Suppressor macrophage treated with lipopolysaccharide for 1 hour (primary cell): ENCODE measurements around the gene GPAM.
"Not testable (repeated sequence)": the region's sequence is repeated elsewhere in the genome, so short reads cannot be mapped to it uniquely, and the experiment has no call there.

Experiments
- DNase-seq, 3 donors: peaks; one replicate each; pipeline ENCODE4 v3.0.0-alpha.2; 2020 to 2022

Gene GPAM

GRCh38 chr10:112183329-112184051 is at the start of gene GPAM:
TSS of gene GPAM (minus strand) at chr10:112183765. CDS start at chr10:112181784, 1,981 bp downstream.
- DNase-seq, result peak; percentile 95 to 98 (median 98)

GRCh38 chr10:112232670-112233069 is 49.1 kb upstream of the GPAM start:
- peak in 2 of 3 donors; percentile 12 to 16 for DNase-seq

- peak in 1 of 3 donors; percentile 4 for DNase-seq
Observed at GRCh38 chr10:112231602-112232400, 48.2 kb upstream of the GPAM start.

- DNase-seq, result no peak
Observed at GRCh38 chr10:112230325-112230988, 46.9 kb upstream of the GPAM start.

GRCh38 chr10:112229901-112230300 is 46.3 kb upstream of the GPAM start:
- DNase-seq, result no peak

- DNase-seq, result no peak
Observed at GRCh38 chr10:112229096-112229495, 45.5 kb upstream of the GPAM start.

GRCh38 chr10:112228366-112229088 is 45.0 kb upstream of the GPAM start:
- DNase-seq, result not testable (repeated sequence)

- DNase-seq, result no peak
Observed at GRCh38 chr10:112227331-112227987, 43.9 kb upstream of the GPAM start.

GRCh38 chr10:112226439-112227248 is 43.1 kb upstream of the GPAM start:
- DNase-seq, result no peak

- no peak for DNase-seq
Observed at GRCh38 chr10:112225771-112226438, 42.3 kb upstream of the GPAM start.

GRCh38 chr10:112224933-112225529 is 41.5 kb upstream of the GPAM start:
- DNase-seq, result no peak

- DNase-seq, result no peak
Observed at GRCh38 chr10:112223725-112224124, 40.2 kb upstream of the GPAM start.

GRCh38 chr10:112222799-112223198 is 39.2 kb upstream of the GPAM start:
- no peak for DNase-seq

- DNase-seq, result no peak
Observed at GRCh38 chr10:112221545-112221944, 38.0 kb upstream of the GPAM start.

- no peak for DNase-seq
Observed at GRCh38 chr10:112218960-112219359, 35.4 kb upstream of the GPAM start.

- DNase-seq, result no peak
Observed at GRCh38 chr10:112218036-112218390, 34.4 kb upstream of the GPAM start.

GRCh38 chr10:112217386-112218035 is 33.9 kb upstream of the GPAM start:
- DNase-seq, result no peak

GRCh38 chr10:112216966-112217365 is 33.4 kb upstream of the GPAM start:
- no peak for DNase-seq

GRCh38 chr10:112216151-112216550 is 32.6 kb upstream of the GPAM start:
- DNase-seq, result no peak

- no peak for DNase-seq
Observed at GRCh38 chr10:112215342-112215774, 31.8 kb upstream of the GPAM start.
